Muscle of arm (tissue), 12 donors: ENCODE measurements around the gene AQP12A. TPM values are rescaled to one million over a fixed set of nuclear protein-coding genes. Genes with fewer than 3 reads are reported as not detected.
"Not testable (repeated sequence)": the region's sequence is repeated elsewhere in the genome, so short reads cannot be mapped to it uniquely, and the experiment has no call there.

Experiments
- DNase-seq: peaks from one replicate; pipeline ENCODE4 v3.0.0-alpha.2; 2013
- polyA plus RNA-seq, 12 donors: library from polyadenylated mRNA; unstranded; fragments of 120-200 nt; gene quantifications; one replicate each; pipeline ENCODE4 v1.2.1, GENCODE V29; 2013; ENCODE audit not compliant: insufficient read length in 12 of 12

Gene AQP12A
- polyA plus RNA-seq, 12 donors = 0.35 to 23.0 (median 0.86) TPM; not detected in 7

DNA sequence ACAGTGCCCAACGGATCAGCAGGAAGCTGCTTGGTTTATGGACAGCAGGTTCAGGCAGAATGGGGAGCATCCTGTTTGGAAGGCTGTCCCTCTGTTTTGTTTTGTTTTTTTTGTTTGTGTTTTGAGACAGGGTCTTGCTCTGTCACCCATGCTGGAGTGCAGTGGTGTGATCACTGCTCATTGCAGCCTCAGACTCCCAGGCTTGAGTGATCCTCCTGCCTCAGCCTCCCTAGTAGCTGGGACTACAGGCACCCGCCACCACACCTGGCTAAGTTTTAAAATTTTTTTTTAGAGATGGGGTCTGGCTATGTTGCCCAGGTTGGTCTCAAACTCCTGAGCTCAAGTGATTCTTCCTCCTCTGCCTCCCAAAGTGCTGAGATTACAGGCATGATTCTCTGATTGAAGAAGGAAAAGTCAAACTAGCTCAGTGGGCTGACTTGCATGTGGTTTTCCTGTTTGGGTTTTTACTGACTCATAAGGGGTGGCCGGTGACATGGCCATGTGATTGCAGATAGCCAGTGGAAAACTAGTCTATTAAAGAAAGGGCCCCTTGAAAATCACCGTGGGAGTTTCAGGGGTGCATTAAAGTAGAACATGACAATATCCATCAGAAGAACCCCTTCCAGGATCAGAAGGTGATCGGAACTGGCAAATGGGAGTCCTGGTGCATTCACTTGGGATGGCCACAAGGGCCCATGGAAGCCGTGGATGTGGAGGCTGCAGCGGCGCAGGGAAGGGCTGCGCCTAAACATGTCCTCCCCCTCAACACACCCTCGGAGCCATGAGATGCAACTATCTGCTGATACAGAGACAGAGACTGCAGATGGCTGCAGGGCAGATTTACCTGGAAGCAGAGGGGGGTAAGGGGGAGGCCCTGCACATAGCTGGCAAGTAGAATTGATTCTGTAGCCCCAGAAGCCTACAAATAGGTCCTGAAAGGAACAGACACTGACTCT, 35.5 kb upstream of the AQP12A start:
- no peak for DNase-seq

DNA sequence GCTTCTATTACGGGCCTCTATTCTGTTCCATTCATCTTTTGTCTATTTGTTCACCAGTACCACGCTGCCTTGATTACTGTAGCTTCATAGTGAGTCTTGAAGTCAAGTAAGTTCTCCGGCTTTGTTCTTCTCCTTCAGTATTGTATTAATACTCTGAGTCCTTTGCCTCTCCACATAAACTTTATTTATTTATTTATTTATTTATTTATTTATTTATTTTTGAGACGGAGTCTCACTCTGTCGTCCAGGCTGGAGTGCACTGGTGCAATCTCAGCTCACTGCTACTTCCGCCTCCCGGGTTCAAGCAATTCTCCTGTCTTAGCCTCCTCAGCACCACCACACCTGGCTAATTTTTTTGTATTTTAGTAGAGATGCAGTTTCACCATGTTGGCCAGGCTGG, 31.8 kb upstream of the AQP12A start:
- DNase-seq = not testable (repeated sequence)

DNA sequence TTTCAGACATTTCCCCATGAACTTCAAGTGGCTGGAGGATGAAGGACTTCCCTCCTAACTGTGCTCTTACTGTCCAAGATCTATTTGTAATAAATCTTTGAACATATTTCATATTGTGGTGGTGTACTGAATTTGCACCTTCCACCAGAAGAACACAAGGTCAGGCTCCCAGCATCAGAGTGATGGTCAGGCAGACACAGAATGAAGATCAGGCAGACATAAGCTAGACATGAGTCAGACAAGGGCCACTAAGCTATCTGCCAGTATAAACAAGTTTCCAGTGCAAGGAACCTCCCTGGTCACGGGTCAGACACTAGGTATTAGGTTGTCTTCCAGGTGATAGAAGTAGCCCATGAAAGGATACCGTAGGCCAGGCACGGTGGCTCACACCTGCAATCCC, 29.0 kb upstream of the AQP12A start:
- no peak for DNase-seq

GRCh38 chr2:240663546-240664190, 28.0 kb upstream of the AQP12A start:
- DNase-seq = no peak

DNA sequence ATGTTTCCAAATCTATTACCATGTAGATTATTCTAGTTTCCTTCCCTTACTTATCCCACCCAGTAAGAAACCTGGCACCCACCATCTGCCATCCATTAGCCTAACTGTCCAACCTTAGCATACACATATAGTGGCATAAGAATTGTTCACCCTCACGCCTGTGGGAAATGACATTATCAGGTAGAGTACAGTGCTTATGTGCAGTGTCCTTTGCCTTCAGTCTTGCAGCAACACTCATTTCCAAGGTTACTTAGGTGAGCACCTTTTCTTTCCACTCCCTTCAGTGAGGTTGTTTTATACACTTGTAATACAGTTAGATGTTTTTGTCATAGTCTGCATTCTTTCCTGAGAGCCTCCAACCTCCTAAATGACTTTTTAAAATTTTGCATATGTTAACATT, 27.0 kb upstream of the AQP12A start:
- DNase-seq = no peak

DNA sequence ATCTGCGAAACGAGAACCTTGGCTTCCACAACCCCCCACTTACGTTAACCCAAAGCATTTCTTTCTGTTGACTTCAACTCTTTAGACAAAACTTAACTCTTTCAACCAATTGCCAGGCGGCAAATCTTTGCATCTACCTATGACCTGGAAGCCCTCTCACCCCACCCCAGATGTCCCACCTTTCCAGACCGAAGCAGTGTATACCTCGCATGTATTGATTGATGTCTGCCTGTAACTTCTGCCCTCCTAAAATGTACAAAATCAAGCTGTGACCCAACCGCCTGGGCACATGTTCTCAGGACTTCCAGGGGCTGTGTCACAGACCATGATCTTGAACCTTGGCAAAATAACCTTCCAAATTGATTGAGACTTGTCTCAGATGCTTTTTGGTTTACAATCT, 21.3 kb upstream of the AQP12A start:
- DNase-seq = no peak

- DNase-seq = no peak
These were observed 20.7 kb upstream of the AQP12A start for GRCh38 chr2:240670950-240671349.

DNA sequence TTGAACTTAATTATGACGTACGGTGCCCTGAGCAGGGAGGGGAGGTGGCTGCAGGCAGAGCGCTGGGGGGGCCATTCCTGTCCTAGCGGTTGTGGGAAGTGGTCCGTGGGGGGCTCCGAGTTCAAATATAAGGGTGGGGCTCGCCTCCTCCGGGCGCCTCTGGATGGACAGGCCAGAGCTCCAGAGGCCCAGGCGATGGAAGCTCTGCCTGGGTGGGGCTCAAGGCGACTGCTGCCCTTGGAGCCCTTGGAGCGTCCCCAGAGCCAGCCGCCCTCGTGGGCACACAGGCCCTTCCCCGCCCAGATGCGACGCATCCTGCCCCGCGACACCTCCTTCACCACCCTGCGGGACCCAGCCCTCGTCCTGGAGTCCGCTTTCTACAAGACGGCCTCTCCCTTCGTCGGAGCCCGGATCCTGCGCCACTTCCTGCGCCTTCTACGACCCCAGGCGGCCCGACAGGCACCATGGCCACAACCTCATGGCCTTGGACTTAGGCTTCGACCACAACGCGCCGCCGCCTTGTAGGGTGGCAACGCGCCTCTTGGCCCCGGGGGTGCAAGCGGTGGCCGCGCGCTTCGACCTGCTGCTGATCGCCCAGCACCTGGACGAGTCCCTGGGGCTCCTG, 19.5 kb upstream of the AQP12A start:
- DNase-seq = no peak

DNA sequence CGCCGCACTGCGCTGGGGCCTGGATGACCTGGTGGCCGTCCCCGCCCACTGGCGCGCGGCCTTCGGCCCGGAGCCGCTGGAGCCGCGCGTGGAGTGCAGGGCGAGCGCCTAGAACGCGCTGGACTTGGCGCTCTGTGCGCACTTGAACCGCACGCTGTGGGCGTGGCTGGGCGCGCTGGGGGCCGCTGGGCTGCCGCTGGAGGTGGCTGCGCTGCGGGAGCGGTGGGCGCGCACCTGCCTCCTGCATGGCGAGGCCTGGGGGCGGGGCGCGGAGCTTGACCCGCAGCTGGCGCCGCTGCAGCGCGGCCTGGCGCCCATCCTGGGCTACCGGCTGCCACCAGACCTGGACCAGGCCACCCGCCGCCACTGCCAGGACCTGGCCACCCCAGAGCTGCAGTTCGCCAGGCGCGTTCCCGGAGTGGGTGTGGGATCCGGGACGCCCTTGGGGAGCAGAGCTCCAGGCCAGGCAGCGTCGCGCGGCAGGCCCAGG, 18.9 kb upstream of the AQP12A start:
- no peak for DNase-seq

DNA sequence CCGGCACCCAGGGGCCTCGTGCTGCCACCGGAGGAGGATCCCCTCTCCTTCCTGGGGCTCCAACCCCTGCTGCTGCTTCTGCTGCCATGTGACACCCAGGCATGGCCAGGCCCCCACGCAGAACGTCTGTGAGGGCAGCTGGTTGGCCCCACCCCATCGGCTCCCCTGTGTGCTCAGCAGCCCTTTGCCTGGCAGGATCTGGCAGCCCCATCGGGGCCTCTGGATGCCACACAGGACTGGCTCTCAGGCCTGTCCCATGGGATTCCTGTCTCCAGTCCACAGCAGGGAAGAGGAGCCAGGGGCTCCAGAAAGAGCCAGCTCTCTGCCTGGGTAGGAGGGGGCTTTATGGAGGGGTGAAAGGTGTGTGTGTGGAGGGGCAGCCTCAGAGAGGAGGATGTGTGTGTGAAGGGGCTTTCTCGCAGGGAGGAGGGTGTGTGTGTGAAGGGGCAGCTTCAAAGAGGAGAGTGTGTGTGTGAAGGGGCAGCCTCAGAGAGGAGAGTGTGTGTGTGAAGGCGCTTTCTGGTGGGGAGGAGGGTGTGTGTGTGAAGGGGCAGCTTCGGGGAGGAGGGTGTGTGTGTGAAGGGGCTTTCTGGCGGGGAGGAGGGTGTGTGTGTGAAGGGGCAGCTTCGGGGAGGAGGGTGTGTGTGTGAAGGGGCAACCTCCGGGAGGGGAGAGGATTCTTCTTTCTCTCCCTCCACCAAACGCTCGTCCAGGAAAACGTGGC, 17.0 kb upstream of the AQP12A start:
- DNase-seq = not testable (repeated sequence)

GRCh38 chr2:240675345-240675744, 16.3 kb upstream of the AQP12A start:
- DNase-seq = not testable (repeated sequence)

GRCh38 chr2:240678043-240678442, 13.6 kb upstream of the AQP12A start:
- not testable (repeated sequence) for DNase-seq

DNA sequence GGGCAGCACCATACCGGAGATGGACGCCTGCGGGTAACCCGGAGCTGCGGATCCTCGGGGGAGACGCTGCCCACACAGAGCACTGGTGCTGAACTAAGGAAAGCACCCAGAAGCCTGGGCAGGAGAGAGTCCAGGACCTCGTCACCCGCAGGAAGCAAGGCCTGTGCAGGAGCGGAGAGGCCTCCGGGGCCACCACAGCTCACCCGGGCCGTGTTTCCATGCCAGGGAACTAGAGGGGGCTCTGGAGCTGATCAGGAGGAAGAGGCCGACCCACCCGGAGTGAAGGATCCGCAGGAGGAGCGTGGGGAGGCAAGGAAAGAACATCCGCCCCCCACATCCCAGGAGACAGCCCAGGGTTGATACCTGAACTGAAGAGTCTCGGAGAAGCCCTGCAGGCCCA, 12.8 kb upstream of the AQP12A start:
- not testable (repeated sequence) for DNase-seq

GRCh38 chr2:240680185-240680584, 11.5 kb upstream of the AQP12A start:
- not testable (repeated sequence) for DNase-seq

DNA sequence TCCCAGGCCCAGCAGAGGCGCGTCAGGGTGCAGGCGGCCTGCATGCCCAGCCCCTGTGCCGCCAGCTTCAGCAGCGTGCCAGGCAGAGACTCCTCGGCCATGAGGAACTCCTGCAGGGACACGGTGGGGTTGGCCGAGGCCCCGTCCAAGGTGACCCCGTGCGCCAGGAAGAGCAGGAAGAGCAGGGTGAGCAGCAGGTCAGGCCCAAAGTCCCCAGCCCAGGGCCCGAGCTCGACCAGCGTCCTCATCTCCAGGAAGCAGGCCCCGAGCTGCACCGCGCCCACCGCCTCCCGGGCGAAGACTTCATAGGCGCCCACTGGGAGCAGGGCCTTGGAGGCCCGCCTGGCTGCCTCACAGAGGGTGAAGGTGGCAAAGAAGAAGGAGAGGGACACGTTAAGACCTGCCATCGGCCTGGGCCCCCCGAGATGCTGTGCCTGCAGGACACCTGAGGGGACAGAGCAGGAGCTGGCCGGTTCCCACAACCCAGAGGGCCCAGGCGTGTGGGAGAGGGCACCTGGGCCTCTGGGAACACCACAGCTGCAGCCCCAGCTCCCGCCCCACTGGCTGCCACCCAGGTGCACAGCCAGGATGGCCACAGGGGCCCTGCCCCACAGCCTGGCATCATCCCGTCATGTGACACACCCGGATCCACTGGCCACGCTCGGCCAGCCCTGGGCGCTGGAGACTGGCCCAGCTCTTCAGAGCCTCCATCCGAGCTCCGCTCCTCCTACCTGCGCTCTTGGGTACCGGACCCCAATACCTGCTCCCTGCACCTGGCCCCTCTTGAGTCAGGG, 9.0 kb upstream of the AQP12A start, which contains the start of gene AQP12B:
Gene AQP12B, minus strand, starts transcription at position 455 of the 794 bp plus-strand sequence. Its CDS starts 48 bp downstream, at position 407.
- not testable (repeated sequence) for DNase-seq

DNA sequence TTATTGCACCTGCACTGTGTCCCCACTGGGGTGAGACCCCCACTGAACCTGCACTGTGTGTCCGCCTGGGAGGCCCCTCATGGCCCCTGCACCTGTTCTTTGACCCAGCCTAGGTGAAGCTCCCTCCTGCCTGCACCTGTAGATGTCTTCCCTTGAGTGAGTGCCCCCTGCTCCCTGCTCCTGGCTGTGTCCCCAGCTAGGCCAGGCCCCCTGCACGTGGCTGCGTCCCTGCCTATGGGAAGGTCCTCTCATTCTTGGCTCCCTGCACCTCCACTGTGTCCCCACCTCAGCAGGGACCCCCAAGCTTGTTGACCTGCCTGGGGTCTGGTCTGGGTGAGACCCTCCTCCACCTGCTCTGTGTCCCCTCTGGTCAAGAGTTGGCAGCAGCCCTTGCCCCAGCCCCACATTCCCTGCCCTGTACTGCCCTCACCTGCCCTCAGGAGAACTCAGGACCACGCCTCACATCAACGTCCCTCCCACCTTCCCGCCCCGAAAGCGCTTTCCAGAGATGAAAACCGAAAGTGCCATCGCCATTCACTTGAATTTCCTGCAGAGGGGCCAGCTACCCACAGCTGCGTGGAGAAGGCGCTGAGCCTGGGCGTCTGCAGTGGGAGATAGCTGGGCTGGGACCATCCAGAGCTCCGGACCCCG, 8.2 kb upstream of the AQP12A start:
- not testable (repeated sequence) for DNase-seq

DNA sequence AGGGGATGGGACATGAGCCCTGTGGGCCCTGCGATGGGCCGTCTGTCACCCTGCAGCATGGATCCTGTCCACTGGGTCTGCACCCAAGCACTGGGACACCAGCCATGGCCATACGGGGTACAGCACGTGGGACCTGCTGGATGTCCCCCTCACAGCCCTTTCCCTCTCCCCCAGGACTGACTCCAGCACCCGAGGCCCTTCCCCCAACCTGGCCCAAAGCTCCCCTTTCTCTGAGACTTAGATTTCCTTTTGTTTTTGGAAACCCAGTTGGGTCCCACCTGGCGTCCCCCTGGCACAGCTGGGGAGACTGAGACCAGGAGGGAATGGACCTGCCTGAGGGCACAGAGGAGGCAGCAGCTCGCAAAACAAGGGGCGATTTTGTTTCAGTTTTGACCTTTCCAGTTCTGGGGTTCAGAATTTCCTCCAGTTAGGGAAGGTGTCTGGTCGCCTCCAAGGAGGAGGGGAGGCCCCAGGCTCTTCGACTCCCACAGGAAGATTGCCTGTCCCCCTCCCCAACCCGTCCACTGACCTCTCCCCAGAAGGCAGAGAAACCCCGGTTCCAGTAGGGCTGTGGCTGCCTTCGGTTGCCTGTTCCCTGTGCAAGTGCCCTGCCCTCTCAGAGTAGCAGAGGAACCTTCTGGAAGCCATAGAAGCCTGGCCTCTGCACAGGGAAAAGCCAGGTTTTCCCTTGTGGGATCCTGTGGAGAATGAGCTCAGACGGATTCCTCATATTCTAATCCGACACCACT, 7.5 kb upstream of the AQP12A start:
- DNase-seq = not testable (repeated sequence)

DNA sequence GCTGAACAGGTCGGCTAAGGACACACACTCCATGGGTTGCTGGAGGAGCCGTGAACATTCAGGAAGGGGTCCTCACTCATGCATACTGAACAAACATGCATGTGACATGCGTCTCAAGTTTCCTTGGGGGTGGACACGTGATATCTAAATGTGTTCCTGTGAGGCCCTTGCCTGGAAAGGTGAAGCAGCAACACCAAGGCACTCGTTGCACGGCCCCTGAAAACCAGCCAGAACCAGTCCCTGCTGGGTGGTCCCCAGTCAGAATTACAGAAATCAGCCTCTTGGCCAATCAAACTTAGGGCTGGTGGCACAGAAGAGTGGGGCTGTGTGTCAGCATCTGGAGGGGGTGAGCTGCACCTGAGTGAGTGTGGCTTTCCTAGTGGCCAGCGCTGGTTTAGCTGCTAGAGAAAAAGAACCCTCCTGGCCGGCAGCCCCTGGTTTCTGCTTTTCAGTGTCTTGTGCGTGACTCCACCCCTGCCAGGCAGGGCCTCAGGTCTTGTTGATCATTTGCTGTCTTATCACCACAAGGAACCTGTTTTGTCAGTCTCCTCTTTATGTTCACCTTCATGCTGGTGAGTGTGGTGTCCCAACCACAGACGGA, 5.8 kb upstream of the AQP12A start:
- no peak for DNase-seq

- no peak for DNase-seq
These were observed 5.2 kb upstream of the AQP12A start for GRCh38 chr2:240686460-240686859.
